Keratinocyte (primary cell): ENCODE data around the gene JMJD1C.
"Not testable (repeated sequence)": the region's sequence is repeated elsewhere in the genome, so short reads cannot be mapped to it uniquely, and the experiment has no call there.

Source experiments
- CTCF ChIP-seq, 3 experiments: IDR thresholded peaks in 1 of 3; conservative IDR thresholded peaks in 1 of 3; optimal IDR thresholded peaks in 1 of 3; 2 replicates in 2 of 3; 3 replicates in 1 of 3; pipeline versions ENCODE3 to v1.5.1; 2011; ENCODE audit warnings: low read length in 3 of 3, mild to moderate bottlenecking in 3 of 3, moderate library complexity in 2 of 3, control low read depth in 1 of 3, inconsistent platforms in 1 of 3; ENCODE audit not compliant: insufficient read depth in 2 of 3; ENCODE audit errors: extremely low read depth in 1 of 3
- EZH2 ChIP-seq: IDR thresholded peaks from one replicate; pipeline ENCODE4 v1.6.1; 2012; ENCODE audit warnings: inconsistent platforms, mild to moderate bottlenecking, low read length, moderate library complexity

GRCh38 chr10:63235136-63235535 is 230.6 kb downstream of the JMJD1C start:
- not testable (repeated sequence) for TF ChIP-seq CTCF (optimal IDR thresholded peaks at IDR 0.05 in 1 of 3, IDR thresholded peaks at IDR 0.05 in 1 of 3, conservative IDR thresholded peaks at IDR 0.05 in 1 of 3; ENCODE audit: extremely low read depth in 1 of 3, insufficient read depth in 2 of 3, low read length in 3 of 3); EZH2
